ENCODE measurements around the gene FOXP1. TPM values are rescaled to one million over a fixed set of nuclear protein-coding genes. Genes with fewer than 3 reads are reported as not detected.

FOXP1 gene
- total RNA-seq, 2 experiments from 2014 or later: 66.3 to 68.8 TPM

- H3K4me1 Mint-ChIP-seq: peaks cover 59% of the 10 kb centered on the region
- H3K27ac Mint-ChIP-seq: peak overlapping the region; percentile 92
- H3K9me3 Mint-ChIP-seq (ENCODE audit: low read depth): no peaks in the 10 kb centered on the region
- H3K36me3 Mint-ChIP-seq: peaks cover 9% of the 10 kb centered on the region
- peak; percentile 50 for DNase-seq
- peak overlapping the region; percentile 90 for H3K4me3 Mint-ChIP-seq
- peaks cover 3% of the 10 kb centered on the region for H3K27me3 Mint-ChIP-seq
- CTCF ChIA-PET: interaction anchor here (2.5 kb wide), 1 partner anchor 11 kb away, joined by 8 read pairs; no protein-coding TSS in a partner anchor
- ATAC-seq: peak; percentile 18
These were observed 453.7 kb downstream of the FOXP1 start for GRCh38 chr3:71129611-71130431.

GRCh38 chr3:71128961-71129360, 454.6 kb downstream of the FOXP1 start:
- Mint-ChIP-seq H3K27me3 (peaks cover 3% of the 10 kb centered on the region), H3K9me3 (ENCODE audit: low read depth) (no peaks in the 10 kb centered on the region), H3K4me1 (peaks cover 56% of the 10 kb centered on the region)

GRCh38 chr3:71127844-71128243, 455.7 kb downstream of the FOXP1 start:
- peaks cover 3% of the 10 kb centered on the region for H3K27me3 Mint-ChIP-seq
- peaks cover 61% of the 10 kb centered on the region for H3K4me1 Mint-ChIP-seq
- DNase-seq (no peak), ATAC-seq (no peak)
- CTCF ChIA-PET: no interaction called here
- no peaks in the 10 kb centered on the region for H3K9me3 Mint-ChIP-seq (ENCODE audit: low read depth)
- H3K4me3 Mint-ChIP-seq: peak overlapping the region; percentile 90
- peak overlapping the region; percentile 82 for H3K27ac Mint-ChIP-seq
- H3K36me3 Mint-ChIP-seq: peaks cover 10% of the 10 kb centered on the region

More at GRCh38 chr3:71128961-71129360, 454.6 kb downstream of the FOXP1 start:
- peak overlapping the region; percentile 90 for H3K4me3 Mint-ChIP-seq
- no peak for ATAC-seq
- peak overlapping the region; percentile 92 for H3K27ac Mint-ChIP-seq
- no peak for DNase-seq
- CTCF ChIA-PET: interaction anchor here (0.7 kb wide), 2 partner anchors 12 to 97 kb away, joined by 3 read pairs; no protein-coding TSS in a partner anchor
- H3K36me3 Mint-ChIP-seq: peaks cover 10% of the 10 kb centered on the region

- peak overlapping the region; percentile 82 for H3K27ac Mint-ChIP-seq
- H3K4me1 Mint-ChIP-seq: peaks cover 62% of the 10 kb centered on the region
- peaks cover 10% of the 10 kb centered on the region for H3K36me3 Mint-ChIP-seq
- CTCF ChIA-PET: no interaction called here
- ATAC-seq: peak; percentile 37
- peak; percentile 57 for DNase-seq
- no peaks in the 10 kb centered on the region for H3K9me3 Mint-ChIP-seq (ENCODE audit: low read depth)
- H3K27me3 Mint-ChIP-seq: peaks cover 3% of the 10 kb centered on the region
- peak overlapping the region; percentile 90 for H3K4me3 Mint-ChIP-seq
These were observed 456.3 kb downstream of the FOXP1 start for GRCh38 chr3:71127052-71127831.

GRCh38 chr3:71125738-71126137, 457.8 kb downstream of the FOXP1 start:
- CTCF ChIA-PET: no interaction called here
- DNase-seq (no peak), ATAC-seq (no peak)
- peaks cover 64% of the 10 kb centered on the region for H3K4me1 Mint-ChIP-seq
- H3K27me3 Mint-ChIP-seq: no peaks in the 10 kb centered on the region
- H3K4me3 Mint-ChIP-seq: no peak overlapping the region
- no peak overlapping the region for H3K27ac Mint-ChIP-seq
- no peaks in the 10 kb centered on the region for H3K9me3 Mint-ChIP-seq (ENCODE audit: low read depth)
- peaks cover 12% of the 10 kb centered on the region for H3K36me3 Mint-ChIP-seq

- DNase-seq: no peak
- H3K4me1 Mint-ChIP-seq: peaks cover 71% of the 10 kb centered on the region
- H3K9me3 Mint-ChIP-seq (ENCODE audit: low read depth): no peaks in the 10 kb centered on the region
- no peak for ATAC-seq
- H3K27ac Mint-ChIP-seq: no peak overlapping the region
- CTCF ChIA-PET: no interaction called here
- no peak overlapping the region for H3K4me3 Mint-ChIP-seq
- H3K36me3 Mint-ChIP-seq: peaks cover 18% of the 10 kb centered on the region
- no peaks in the 10 kb centered on the region for H3K27me3 Mint-ChIP-seq
These were observed 459.5 kb downstream of the FOXP1 start for GRCh38 chr3:71124048-71124447.

- Mint-ChIP-seq H3K9me3 (ENCODE audit: low read depth) (no peaks in the 10 kb centered on the region), H3K4me1 (peaks cover 67% of the 10 kb centered on the region), H3K4me3 (no peak overlapping the region), H3K27ac (no peak overlapping the region), H3K27me3 (no peaks in the 10 kb centered on the region), H3K36me3 (peaks cover 20% of the 10 kb centered on the region)
- ATAC-seq: no peak
- DNase-seq: no peak
- CTCF ChIA-PET: no interaction called here
These were observed 460.9 kb downstream of the FOXP1 start for GRCh38 chr3:71122641-71123040.

- Mint-ChIP-seq H3K4me1 (peaks cover 62% of the 10 kb centered on the region), H3K4me3 (no peak overlapping the region), H3K27me3 (no peaks in the 10 kb centered on the region), H3K36me3 (peaks cover 24% of the 10 kb centered on the region), H3K9me3 (ENCODE audit: low read depth) (no peaks in the 10 kb centered on the region), H3K27ac (no peak overlapping the region)
- CTCF ChIA-PET: interaction anchor here (0.6 kb wide), 1 partner anchor 13 kb away, joined by 3 read pairs; no protein-coding TSS in a partner anchor
- DNase-seq (no peak), ATAC-seq (no peak)
These were observed 461.9 kb downstream of the FOXP1 start for GRCh38 chr3:71121429-71122167.

GRCh38 chr3:71120012-71120411, 463.5 kb downstream of the FOXP1 start:
- DNase-seq (no peak), ATAC-seq (no peak)
- H3K4me1 Mint-ChIP-seq: peaks cover 51% of the 10 kb centered on the region
- no peak overlapping the region for H3K27ac Mint-ChIP-seq
- no peak overlapping the region for H3K4me3 Mint-ChIP-seq
- H3K36me3 Mint-ChIP-seq: peaks cover 17% of the 10 kb centered on the region
- no peaks in the 10 kb centered on the region for H3K27me3 Mint-ChIP-seq
- CTCF ChIA-PET: no interaction called here
- H3K9me3 Mint-ChIP-seq (ENCODE audit: low read depth): no peaks in the 10 kb centered on the region

- peaks cover 49% of the 10 kb centered on the region for H3K4me1 Mint-ChIP-seq
- CTCF ChIA-PET: interaction anchor here (1.5 kb wide), 1 partner anchor 12 kb away, joined by 8 read pairs; no protein-coding TSS in a partner anchor
- peaks cover 14% of the 10 kb centered on the region for H3K36me3 Mint-ChIP-seq
- DNase-seq (no peak), ATAC-seq (no peak)
- H3K4me3 Mint-ChIP-seq: no peak overlapping the region
- no peaks in the 10 kb centered on the region for H3K9me3 Mint-ChIP-seq (ENCODE audit: low read depth)
- no peak overlapping the region for H3K27ac Mint-ChIP-seq
- no peaks in the 10 kb centered on the region for H3K27me3 Mint-ChIP-seq
These were observed 464.4 kb downstream of the FOXP1 start for GRCh38 chr3:71119171-71119570.

- peaks cover 47% of the 10 kb centered on the region for H3K4me1 Mint-ChIP-seq
- ATAC-seq (no peak), DNase-seq (no peak)
- CTCF ChIA-PET: interaction anchor here (1.5 kb wide), 1 partner anchor 13 kb away, joined by 8 read pairs; no protein-coding TSS in a partner anchor
- H3K27me3 Mint-ChIP-seq: no peaks in the 10 kb centered on the region
- no peaks in the 10 kb centered on the region for H3K9me3 Mint-ChIP-seq (ENCODE audit: low read depth)
- H3K36me3 Mint-ChIP-seq: peaks cover 14% of the 10 kb centered on the region
- no peak overlapping the region for H3K27ac Mint-ChIP-seq
- H3K4me3 Mint-ChIP-seq: no peak overlapping the region
These were observed 465.1 kb downstream of the FOXP1 start for GRCh38 chr3:71118436-71118835.

- H3K27ac Mint-ChIP-seq: no peak overlapping the region
These were observed 465.8 kb downstream of the FOXP1 start for GRCh38 chr3:71117572-71118247.

More at GRCh38 chr3:71117572-71118247, 465.8 kb downstream of the FOXP1 start:
- DNase-seq (no peak), ATAC-seq (no peak)
- H3K9me3 Mint-ChIP-seq (ENCODE audit: low read depth): no peaks in the 10 kb centered on the region
- CTCF ChIA-PET: interaction anchor here (1.5 kb wide), 1 partner anchor 14 kb away, joined by 8 read pairs; no protein-coding TSS in a partner anchor
- peaks cover 45% of the 10 kb centered on the region for H3K4me1 Mint-ChIP-seq
- peaks cover 19% of the 10 kb centered on the region for H3K36me3 Mint-ChIP-seq
- no peaks in the 10 kb centered on the region for H3K27me3 Mint-ChIP-seq
- H3K4me3 Mint-ChIP-seq: no peak overlapping the region
